ENCODE measurements around the gene CHURC1.

The CHURC1 gene

DNA sequence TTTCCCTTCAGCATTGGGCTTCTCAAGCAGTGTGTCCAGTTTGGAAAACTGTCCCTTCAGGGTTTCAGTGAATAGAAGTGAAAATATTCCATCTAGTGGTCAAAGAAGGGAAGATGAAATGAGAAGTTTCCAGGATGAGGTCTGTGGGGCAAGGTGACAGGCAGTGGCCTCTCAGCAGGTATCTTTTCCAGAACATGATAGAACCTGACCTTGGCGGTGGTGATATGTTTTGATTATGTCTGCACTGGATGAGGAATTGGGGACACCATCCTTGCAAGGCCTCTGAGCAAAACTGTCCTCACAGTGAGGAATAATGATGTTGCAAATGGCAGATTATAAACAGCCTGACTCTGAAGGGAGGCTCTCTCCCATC is 23.6 kb downstream of the CHURC1 start:
- H3K4me3 ChIP-seq (ENCODE audit: low read depth, low read length), result no peak overlapping the region

DNA sequence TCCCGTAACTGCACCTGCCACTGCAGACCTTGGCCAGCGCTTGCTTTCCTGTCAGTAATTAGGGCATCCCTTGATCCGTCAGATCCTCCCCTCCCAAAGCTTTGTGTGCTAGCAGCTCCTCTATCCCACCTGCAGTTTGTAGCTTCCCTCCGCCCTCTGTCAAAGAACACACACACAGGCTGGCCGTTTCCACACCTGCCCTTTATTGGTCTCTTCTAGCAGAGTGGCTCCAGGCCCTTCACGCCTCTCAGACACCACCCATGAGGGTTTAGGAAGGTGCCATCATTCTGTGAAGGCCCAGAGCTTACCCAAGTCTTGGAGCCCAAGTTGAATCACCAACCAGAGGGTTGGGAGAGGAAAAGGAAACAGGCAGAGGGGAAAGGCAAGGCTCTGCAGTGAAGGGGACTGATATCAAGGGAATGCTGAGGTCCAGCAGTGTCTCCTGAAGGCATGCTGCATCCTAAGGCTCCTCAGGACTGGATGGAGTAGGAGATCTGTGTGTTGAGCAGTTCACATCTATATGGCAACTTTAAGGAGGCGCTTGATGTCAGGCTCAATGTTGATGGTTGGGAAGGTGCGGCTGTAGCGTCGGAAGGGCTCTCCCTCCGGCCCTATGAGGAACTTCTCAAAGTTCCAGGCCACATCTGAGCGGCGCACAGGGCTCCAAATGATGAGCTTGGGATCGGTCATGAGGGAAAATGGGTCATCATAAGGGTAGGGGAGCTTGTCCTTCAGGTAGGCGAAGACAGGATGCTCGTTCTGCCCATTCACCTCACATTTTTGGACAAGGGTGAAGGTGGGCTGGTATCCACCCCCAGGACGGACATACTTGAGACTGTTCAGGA is 24.9 kb downstream of the CHURC1 start:
- H3K4me3 ChIP-seq (ENCODE audit: low read depth, low read length), result no peak overlapping the region

DNA sequence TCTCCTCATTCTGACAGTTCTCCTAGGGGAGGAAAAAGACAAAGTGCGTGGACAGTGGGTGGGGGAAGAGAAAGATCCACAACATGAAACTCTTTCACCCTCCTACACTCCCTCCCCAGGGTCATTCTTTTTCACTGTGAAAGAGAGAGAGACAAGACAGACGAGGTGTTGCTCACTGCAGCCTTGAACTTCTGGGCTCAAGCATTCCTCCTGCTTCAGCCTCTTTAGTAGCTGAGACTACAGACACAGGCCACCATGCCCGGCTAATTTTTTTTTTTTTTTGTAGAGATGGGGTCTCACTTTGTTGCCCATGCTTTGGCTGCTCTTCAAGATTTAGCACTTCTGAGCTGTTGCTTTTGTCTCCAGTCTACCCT is 25.5 kb downstream of the CHURC1 start:
- no peak overlapping the region for H3K4me3 ChIP-seq (ENCODE audit: low read depth, low read length)

DNA sequence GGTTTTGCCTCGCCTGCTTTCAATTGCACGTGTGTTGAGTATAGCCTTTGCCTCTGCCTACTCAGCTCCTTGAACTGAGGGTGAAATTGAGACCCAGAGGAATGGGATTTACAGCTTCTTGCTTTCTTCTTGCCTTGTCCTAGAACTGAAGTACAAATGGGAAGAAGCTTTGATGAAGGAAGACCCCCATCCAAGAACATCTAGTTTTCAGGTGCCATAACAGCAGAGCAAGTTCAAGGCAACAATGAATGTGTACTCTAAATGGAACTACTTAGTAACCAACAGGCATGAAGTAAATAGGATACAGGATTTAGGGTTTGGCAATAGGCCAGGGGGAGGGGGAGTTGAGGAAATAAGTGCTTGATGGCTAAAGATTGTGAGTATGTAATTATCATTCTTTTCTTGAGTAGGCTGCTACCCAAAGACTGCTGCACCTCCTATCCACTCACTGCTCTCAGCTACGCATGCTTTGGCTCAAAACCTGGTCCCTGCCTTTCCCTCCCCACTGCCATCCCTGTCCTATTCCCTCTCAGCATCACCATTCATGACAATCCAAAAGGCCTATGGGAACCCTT is 26.2 kb downstream of the CHURC1 start:
- no peak overlapping the region for H3K4me3 ChIP-seq (ENCODE audit: low read depth, low read length)

DNA sequence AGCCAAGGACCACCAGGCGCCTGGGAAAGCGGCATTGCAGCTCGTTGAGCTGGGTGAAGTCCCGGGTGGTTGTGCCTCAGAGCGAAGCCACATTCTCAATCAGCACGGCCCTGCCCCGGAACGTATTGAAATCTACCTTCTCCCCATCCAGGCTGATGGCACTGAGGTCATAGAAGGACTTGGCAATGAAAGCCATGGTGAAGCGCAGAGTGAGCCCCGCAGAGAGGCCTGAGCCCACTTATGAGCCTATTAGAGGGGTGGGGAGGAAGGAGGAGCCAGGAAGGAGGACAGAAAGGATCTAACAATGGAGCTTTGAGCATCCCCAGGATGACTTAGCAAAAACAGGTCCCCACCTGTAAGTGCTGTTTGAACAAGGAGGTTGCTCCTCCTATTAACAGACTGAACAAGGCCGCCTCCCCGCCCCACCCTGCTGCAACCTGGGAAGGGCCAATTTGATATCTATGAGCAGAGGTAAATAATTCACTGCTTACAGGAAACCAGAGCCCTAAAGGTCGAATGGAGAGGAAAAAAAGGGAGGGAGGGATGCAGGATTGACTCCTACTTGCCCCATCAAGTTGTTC is 28.4 kb downstream of the CHURC1 start, which contains the start of gene GPX2:
TSS of gene GPX2 (minus strand) at position 215 of the 581 bp plus-strand sequence. CDS start at position 196, 19 bp downstream.
- H3K4me3 ChIP-seq (ENCODE audit: low read depth, low read length), result no peak within 1 kb of the TSS

DNA sequence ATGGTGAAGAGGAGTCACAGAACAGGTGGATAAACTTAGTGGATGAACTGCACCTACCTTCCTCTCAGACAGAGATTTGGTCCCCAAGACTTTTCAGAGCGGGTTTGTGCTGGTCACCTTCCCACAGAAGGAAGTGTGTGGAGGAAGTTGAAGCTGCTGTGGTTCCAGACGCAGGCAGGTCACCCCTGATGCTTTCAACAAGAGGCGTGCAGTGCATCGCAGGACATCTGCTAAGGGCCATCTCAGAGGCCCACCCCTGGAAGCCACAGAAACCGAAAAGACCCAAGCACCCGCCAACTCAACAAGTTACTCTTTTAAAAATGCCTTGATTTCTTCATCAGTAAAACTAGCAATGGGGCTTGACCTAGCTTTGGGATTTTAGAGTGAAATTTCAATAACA is 29.3 kb downstream of the CHURC1 start:
- no peak overlapping the region for H3K4me3 ChIP-seq (ENCODE audit: low read depth, low read length)

DNA sequence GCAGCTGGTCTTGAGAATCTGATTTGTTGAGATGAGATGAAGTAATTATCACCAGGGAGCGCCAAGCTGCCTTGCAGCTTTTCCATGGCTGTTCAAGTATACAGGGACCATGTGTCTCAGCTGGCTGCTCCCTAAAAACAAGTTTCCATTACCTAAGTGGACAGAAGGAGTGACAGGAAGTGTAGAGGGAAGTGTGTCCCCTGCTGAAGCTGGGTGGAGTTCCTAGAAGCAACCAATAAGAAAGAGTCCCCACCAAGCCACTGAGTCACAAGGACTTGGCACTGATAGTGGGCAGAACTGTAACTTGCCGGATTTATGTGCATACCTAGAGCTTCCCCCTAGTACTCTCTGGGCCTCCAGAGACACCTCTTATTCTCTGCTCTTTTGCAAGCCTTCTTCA is 29.8 kb downstream of the CHURC1 start:
- H3K4me3 ChIP-seq (ENCODE audit: low read depth, low read length), result no peak overlapping the region

DNA sequence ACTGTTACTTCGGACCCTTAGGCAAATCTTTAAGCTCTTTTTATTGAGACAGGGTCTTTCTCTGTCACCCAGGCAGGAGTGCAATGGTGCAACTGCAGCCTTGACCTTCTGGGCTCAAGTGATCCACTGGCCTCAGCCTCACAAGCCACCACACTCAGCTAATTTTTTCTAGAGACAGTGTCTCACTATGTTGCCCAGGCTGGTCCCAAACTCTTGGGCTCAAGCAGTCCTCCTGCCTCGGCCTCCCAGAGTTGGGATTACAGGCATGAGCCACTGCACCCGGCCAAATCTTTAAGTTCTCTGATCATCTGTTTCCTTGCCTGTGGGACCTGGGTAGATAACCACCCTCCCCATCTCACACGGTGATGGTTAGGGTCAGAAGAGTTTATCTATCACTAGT is 30.6 kb downstream of the CHURC1 start:
- H3K4me3 ChIP-seq (ENCODE audit: low read depth, low read length), result no peak overlapping the region

DNA sequence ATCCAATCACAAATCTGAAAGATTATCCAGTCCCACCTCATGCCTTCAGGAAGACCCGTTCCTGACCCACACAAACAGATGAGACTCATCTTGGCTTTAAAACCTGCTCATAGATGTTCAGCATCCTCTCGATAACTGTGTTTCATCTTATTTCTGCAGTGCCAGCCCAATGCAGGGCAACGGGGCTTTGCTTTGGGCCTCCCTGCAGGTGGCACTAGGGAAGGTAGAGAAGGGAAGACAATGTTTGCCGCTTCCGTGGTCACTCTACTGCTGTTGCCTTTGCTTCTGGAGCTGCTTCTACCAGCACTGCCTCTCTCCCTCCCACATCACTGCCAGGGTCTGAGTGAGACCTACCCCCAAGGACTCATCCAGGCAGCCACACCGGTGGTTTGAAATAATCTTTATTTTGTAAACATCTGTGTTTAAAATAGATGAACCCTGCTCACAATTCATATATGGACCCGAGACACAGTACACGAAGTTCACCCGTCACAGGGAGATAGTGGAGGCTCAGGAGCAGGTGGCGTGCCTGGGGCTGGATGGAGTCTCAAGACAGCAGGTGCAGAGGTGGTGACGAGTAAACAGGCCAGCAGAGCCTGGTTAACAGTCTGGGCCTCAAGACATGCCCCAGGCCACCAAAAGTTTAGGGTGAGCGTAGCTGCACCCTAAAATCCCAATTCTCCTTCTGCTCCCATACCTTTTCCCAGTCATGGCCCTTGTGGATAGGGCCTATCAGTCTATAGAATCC is 31.4 kb downstream of the CHURC1 start:
- no peak overlapping the region for H3K4me3 ChIP-seq (ENCODE audit: low read depth, low read length)

DNA sequence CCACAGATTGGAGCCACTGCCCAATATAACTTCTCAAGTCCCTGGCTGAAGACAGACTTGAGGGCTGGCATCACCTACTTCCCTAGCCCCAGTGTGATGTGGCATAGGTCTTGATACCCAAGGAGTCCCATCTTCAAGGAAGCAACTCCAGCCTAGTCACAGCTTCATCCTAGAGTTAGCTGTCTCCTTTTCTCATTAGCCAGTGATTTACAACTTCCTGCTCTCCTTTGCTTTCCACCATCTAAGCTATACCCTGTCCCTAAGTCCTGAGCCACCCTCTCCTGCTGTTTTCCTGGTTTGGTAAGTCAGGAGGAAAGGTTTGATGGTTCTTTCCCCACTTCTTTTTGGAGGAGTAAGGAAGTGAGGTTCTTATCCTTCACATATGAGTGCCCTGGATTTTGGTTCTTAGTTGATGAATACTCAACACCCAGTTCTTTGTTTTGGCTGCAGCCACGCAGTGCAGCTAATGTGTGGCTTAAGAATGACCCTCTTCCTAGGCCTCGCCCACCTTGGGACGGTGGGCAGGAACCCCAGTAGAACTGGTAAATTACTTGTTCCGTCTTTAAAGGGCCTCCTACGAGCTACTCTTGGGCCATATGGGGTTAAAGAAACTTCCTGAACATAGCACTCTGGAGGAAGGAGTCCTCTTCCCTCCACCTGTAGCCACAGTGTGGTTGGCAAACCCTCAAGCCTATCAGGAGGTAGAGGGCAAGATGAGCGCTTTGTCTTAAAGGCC is 32.2 kb downstream of the CHURC1 start:
- no peak overlapping the region for H3K4me3 ChIP-seq (ENCODE audit: low read depth, low read length)

DNA sequence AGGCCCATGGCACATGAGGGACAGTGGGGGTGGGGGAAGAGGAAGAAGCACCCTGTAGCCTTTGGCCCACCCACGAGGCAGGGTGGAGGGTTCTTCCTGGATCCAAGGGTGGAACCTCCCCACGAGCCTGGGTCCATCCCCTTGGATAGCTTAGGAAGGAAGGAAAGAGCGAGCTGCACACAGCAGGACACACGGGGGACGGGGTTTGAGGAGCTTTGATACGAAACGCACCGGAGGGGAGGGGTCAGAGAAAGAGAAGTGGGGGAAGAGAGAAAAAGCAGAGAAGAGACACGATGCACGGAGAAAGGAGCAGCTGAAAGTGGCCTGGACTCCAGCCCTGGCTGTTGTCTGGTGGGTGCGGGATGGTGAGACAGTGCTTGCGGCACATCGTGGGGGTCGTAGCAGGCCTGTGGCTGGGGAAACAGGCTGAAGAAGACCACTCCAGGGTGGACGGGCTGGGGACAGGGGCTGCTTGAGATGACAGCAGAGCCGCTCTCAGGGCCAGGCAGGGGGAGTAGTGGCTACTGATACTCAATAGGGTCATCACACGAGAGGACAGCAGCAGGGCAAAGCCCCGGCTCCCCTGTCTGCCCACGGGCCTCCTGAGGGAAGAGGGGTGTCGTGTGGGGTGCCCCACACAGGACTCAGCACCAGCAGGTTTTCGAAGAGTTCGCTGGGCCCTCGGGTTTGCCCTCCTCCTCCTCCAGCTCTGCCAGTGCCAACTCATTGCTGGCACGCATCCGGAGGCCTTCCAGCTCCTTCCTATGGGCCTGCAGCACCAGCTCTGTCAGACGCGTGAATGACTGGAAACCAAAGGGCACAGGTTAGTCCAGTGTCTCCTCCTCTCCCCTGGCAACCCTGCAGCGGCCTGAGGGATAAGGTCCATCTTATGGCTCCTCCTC is 33.7 kb downstream of the CHURC1 start:
- H3K4me3 ChIP-seq (ENCODE audit: low read depth, low read length), result no peak overlapping the region

DNA sequence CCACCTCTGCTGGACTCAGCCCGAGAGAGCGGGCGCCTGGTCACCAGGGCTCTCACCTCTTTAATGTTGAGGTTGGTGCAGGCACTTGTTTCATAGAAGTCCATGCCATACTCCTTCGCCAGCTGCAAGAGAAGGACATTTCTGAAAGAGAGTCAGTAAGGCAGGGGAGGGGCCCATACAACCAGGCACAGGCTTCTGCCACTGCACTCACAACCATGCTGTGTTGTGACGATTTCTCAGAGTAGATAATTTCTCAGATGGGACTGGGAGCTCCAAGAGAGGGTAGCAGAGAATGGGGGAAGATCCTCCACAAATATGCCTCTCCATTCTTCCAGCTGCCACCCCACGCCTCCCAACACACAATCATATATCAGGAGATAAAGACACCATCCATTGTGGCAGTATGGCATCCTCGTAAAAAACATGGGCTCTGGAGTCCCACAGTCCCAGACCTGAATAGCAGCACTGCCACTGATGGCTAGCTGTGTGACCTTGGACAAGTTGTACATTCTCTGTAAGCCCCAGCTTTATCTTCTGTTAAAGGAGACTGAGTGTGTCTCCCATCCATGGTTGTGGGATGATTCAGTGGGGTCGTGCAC is 34.5 kb downstream of the CHURC1 start:
- no peak overlapping the region for H3K4me3 ChIP-seq (ENCODE audit: low read depth, low read length)

DNA sequence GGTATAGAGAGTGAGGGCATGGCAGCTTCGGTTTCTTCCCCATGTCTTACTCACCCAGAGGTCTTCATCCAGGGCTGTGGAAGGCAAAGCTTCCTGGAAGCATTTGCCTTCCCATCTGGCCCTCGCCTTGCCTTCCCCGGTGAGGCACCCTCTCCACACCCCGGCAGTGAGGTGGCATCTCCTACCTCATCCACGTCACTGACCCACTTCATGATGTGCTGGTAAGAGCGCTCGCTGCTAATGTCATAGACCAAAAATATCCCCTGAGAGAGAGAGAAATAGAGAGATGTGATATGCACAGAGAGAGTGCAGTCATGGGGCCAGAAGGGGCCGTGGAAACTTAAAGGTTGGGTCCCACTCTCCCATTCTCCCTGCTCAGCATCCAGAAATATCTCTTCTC is 36.6 kb downstream of the CHURC1 start:
- no peak overlapping the region for H3K4me3 ChIP-seq (ENCODE audit: low read depth, low read length)

DNA sequence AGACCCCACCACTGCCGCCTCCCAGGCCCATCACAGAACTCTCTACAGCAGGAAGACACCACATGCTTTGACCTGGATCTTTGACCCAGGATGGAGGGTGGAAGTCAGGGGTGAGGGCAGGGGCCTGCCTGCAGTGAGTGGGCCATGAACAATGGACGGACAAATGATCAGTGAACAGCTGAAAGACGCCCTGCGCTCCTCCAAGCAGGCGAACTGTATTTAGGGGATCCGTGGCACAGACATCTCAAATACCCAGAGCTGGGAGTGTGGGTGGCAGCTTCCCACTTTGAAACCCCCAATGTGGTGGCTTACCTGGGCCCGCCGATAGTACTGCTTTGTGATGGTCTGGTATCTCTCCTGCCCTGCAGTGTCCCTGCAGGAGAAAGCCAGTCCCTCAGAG is 37.0 kb downstream of the CHURC1 start:
- H3K4me3 ChIP-seq (ENCODE audit: low read depth, low read length), result no peak overlapping the region

DNA sequence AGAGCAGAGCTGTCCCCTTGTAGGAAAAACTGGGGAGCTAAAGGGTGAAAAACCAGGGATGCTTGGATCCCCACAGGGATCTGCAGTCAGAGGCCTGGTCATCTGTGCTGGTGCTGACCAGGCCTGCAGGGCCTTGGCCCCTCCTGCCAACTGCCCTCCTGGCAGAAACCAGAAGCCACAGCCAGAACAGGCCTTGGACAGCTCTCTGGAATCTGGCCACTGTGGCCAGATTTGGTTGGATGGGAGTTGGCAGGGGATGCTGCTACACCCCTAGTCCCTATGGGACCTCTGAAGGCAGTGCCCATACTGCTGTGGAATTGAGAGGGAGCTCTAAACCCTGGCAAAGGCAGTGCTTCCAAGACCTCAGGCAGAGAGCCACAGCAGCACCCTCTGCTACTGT is 37.5 kb downstream of the CHURC1 start:
- H3K4me3 ChIP-seq (ENCODE audit: low read depth, low read length), result no peak overlapping the region

DNA sequence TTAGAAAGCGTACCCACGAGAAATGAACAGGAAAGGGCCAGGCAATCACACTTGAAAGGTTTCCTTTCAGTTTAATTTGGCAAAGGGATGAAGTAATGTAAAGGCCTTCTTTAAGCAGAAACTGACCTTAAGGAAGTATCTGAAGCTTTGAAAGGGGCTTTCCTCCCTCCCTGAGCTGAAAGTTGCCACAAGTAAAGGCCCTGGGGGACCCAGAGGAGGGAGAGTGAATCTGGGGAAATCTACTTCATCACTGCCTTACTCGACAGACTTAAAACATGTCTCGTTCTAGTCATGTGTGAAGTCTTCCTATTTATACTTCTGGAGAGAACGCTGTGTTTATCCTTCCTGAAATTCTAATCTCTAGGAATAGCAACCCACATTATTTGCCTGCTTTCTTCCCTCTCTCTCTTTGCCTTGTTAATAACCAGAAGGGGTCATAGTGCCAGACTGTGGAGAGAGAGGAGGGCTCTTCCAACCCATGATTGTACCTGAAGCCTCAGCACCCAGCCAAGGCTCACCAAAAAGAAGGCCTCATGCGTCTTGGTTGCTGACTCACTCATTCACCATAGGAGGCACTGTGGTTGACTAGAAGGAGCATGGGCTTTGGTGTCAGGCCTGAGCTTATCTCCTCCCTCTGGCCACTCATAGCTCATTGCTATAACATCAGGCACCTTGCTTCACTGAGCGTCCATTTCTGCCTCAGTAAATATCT is 38.5 kb downstream of the CHURC1 start:
- H3K4me3 ChIP-seq (ENCODE audit: low read depth, low read length), result no peak overlapping the region

DNA sequence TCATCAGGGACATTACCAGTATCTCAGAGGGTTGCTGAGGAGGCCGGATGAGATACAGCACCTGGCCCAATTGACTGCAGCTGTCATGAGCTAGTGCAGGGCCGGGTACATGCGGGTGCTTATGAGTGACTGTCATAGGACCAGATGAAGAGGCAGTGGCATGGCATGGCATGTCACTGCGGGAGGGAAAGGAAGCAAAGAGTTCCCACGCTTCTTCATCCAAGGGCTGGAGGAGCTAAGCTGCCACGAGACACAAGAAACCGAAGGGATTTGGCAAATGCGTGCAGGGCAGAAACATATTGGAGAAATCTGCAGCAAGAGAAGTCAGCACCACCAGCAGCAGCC is 39.0 kb downstream of the CHURC1 start:
- no peak overlapping the region for H3K4me3 ChIP-seq (ENCODE audit: low read depth, low read length)

DNA sequence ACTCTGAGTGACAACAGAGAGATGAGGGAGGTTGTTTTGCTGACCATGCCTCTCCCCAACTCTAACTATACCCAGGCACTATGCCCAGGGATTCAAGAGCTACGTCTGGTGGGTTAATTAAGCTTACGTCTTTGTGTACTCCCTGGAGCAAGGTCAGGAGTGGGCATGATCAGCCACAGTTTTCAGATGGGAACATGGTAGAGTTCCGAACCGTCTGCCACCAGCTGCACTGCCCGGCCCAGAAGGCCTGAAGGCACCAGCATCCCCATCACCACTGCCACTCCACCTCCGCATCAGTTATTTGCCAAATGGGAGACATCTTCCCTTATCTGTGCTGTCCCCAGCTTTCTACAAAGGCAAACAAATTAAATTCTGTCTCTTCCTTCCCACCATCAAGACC is 39.4 kb downstream of the CHURC1 start:
- no peak overlapping the region for H3K4me3 ChIP-seq (ENCODE audit: low read depth, low read length)
